ENCODE measurements around the gene HSP90B1.

DNA sequence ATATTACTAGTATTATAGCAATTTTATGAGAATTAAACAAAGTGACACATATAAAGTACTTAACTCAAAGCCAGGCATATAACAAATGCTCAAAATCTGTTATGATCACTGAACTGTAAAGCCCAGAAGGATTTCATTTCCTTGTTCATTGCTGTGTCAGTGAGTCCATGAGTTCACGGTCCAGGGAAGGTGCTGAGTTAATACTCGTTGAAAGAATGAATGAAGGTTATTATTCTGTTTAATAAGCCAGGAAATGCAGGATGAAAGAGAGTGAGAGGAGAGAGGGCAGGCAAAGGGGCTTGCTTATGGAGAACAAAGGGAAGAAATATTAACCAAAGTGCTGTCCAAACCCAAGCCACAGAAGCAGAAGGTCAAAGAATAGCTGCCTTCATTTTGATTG, 48.9 kb upstream of the HSP90B1 start:
- TF ChIP-seq, protein P1, sequence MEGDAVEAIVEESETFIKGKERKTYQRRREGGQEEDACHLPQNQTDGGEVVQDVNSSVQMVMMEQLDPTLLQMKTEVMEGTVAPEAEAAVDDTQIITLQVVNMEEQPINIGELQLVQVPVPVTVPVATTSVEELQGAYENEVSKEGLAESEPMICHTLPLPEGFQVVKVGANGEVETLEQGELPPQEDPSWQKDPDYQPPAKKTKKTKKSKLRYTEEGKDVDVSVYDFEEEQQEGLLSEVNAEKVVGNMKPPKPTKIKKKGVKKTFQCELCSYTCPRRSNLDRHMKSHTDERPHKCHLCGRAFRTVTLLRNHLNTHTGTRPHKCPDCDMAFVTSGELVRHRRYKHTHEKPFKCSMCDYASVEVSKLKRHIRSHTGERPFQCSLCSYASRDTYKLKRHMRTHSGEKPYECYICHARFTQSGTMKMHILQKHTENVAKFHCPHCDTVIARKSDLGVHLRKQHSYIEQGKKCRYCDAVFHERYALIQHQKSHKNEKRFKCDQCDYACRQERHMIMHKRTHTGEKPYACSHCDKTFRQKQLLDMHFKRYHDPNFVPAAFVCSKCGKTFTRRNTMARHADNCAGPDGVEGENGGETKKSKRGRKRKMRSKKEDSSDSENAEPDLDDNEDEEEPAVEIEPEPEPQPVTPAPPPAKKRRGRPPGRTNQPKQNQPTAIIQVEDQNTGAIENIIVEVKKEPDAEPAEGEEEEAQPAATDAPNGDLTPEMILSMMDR (IDR thresholded peaks at IDR 0.05 in 2 of 3, conservative IDR thresholded peaks at IDR 0.05 in 1 of 3; ENCODE audit: borderline replicate concordance in 1 of 3, insufficient read depth in 1 of 3, low read depth in 2 of 3, low read length in 2 of 3), result no peak
- TF ChIP-seq, protein P2, sequence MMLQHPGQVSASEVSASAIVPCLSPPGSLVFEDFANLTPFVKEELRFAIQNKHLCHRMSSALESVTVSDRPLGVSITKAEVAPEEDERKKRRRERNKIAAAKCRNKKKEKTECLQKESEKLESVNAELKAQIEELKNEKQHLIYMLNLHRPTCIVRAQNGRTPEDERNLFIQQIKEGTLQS (IDR thresholded peaks at IDR 0.05), result no peak
- no peak for TF ChIP-seq POLR2A (IDR thresholded peaks at IDR 0.05; ENCODE audit: borderline replicate concordance, extremely low read depth, insufficient read depth, insufficient read length)
- no peak for TF ChIP-seq EZH2 (IDR thresholded peaks at IDR 0.05)
- TF ChIP-seq SIN3A (IDR thresholded peaks at IDR 0.05; ENCODE audit: low read depth), result no peak

Data from HCT116 (cell line).